ENCODE data around the gene SIRT1. TPM values are rescaled to one million over a fixed set of nuclear protein-coding genes. Genes with fewer than 3 reads are reported as not detected.
"Not testable (repeated sequence)": the region's sequence is repeated elsewhere in the genome, so short reads cannot be mapped to it uniquely, and the experiment has no call there.

Gene SIRT1
- polyA plus RNA-seq (2013, experiment 1 of 2), result 18.0 TPM
- polyA plus RNA-seq (2013, experiment 2 of 2), result 21.0 TPM

- H3K23ac ChIP-seq (ENCODE audit: low read length), result peak within 1 kb of the TSS; percentile 6
- peak within 1 kb of the TSS; percentile 88 for H3K9ac ChIP-seq (ENCODE audit: low read length)
- H3K27me3 ChIP-seq (ENCODE audit: insufficient read depth, low read length, poor library complexity), result no peaks in the 10 kb centered on the region
- peak; percentile 97 for DNase-seq
- H3K4me3 ChIP-seq (ENCODE audit: low read length), result peak within 1 kb of the TSS; percentile 73
- H3K27ac ChIP-seq (ENCODE audit: low read depth, low read length), result peak within 1 kb of the TSS; percentile 97
- no CpG with 5 or more reads among the region's 62 CpGs for WGBS (ENCODE audit: extremely low coverage, insufficient coverage, low lambda C conversion rate)
- no peaks in the 10 kb centered on the region for H3K36me3 ChIP-seq (ENCODE audit: control insufficient read depth, insufficient read depth, low read length)
- peaks cover 20% of the 10 kb centered on the region for H3K79me2 ChIP-seq (ENCODE audit: control insufficient read depth, insufficient read depth, low read length)
- H2BK15ac ChIP-seq (replicated peaks; ENCODE audit: low read depth), result no peak within 1 kb of the TSS
- H3K79me1 ChIP-seq (ENCODE audit: low read length), result peaks cover 3% of the 10 kb centered on the region
- no peak within 1 kb of the TSS for H2AK5ac ChIP-seq (ENCODE audit: low read length)
- H3K18ac ChIP-seq (ENCODE audit: low read length), result peak within 1 kb of the TSS; percentile 96
- peak within 1 kb of the TSS; percentile 70 for H3K4me2 ChIP-seq (ENCODE audit: low read length)
- H4K5ac ChIP-seq (ENCODE audit: low read length), result no peak within 1 kb of the TSS
- peak within 1 kb of the TSS; percentile 58 for H4K8ac ChIP-seq (ENCODE audit: low read depth, low read length)
- peaks cover 1% of the 10 kb centered on the region for H3K4me1 ChIP-seq (ENCODE audit: control insufficient read depth, low read depth, low read length)
- peak within 1 kb of the TSS; percentile 70 for H3K4ac ChIP-seq (ENCODE audit: low read depth, low read length)
- peak within 1 kb of the TSS; percentile 92 for H3K56ac ChIP-seq (ENCODE audit: low read length)
- H2BK5ac ChIP-seq (ENCODE audit: low read length), result no peak within 1 kb of the TSS
- H2BK120ac ChIP-seq (ENCODE audit: low read depth, low read length), result peak within 1 kb of the TSS; percentile 31
These were observed at the start of gene SIRT1 for GRCh38 chr10:67884313-67884841. Gene SIRT1, plus strand, starts transcription at chr10:67884656. Its CDS starts 66 bp downstream, at chr10:67884722.

- H3K9ac ChIP-seq (ENCODE audit: low read length); H3K79me2 ChIP-seq (ENCODE audit: control insufficient read depth, insufficient read depth, low read length); H3K4me1 ChIP-seq (ENCODE audit: control insufficient read depth, low read depth, low read length); H3K27ac ChIP-seq (ENCODE audit: low read depth, low read length); H2BK120ac ChIP-seq (ENCODE audit: low read depth, low read length); H3K36me3 ChIP-seq (ENCODE audit: control insufficient read depth, insufficient read depth, low read length); H3K27me3 ChIP-seq (ENCODE audit: insufficient read depth, low read length, poor library complexity); H3K56ac ChIP-seq (ENCODE audit: low read length); H2BK5ac ChIP-seq (ENCODE audit: low read length); H2BK15ac ChIP-seq (replicated peaks; ENCODE audit: low read depth); H3K4ac ChIP-seq (ENCODE audit: low read depth, low read length); DNase-seq; H4K5ac ChIP-seq (ENCODE audit: low read length); H2AK5ac ChIP-seq (ENCODE audit: low read length); H4K8ac ChIP-seq (ENCODE audit: low read depth, low read length); H3K4me2 ChIP-seq (ENCODE audit: low read length); H3K18ac ChIP-seq (ENCODE audit: low read length); H3K23ac ChIP-seq (ENCODE audit: low read length); H3K4me3 ChIP-seq (ENCODE audit: low read length); H3K79me1 ChIP-seq (ENCODE audit: low read length): not testable (repeated sequence)
- no CpG with 5 or more reads among the region's 6 CpGs for WGBS (ENCODE audit: extremely low coverage, insufficient coverage, low lambda C conversion rate)
These were observed 48.7 kb upstream of the SIRT1 start for GRCh38 chr10:67835541-67836394.

DNA sequence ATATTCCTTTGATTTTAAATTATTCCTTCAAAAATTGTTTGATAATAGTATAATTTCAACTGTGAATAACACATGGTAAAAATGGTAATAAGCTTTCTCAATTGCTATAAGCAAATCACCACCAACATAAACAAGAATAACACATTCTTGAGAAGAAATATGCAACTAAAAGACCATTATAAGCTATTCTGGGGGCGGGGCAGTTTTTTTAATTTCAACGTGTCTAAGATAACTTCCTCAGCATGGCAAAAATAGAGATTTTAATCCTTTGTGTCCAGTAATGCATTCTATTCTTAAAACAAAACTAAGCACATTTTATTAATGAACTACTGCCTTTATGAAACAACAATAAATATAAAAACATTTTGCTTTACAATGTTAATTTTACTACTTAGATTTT is 48.0 kb upstream of the SIRT1 start:
- Histone ChIP-seq H2BK120ac (ENCODE audit: low read depth, low read length) (no peak overlapping the region), H3K36me3 (ENCODE audit: control insufficient read depth, insufficient read depth, low read length) (no peaks in the 10 kb centered on the region), H3K4me2 (ENCODE audit: low read length) (no peak overlapping the region), H4K5ac (ENCODE audit: low read length) (no peak overlapping the region), H3K4ac (ENCODE audit: low read depth, low read length) (no peak overlapping the region), H3K79me1 (ENCODE audit: low read length) (no peaks in the 10 kb centered on the region), H3K79me2 (ENCODE audit: control insufficient read depth, insufficient read depth, low read length) (no peaks in the 10 kb centered on the region), H3K23ac (ENCODE audit: low read length) (no peak overlapping the region), H3K4me1 (ENCODE audit: control insufficient read depth, low read depth, low read length) (no peaks in the 10 kb centered on the region), H3K4me3 (ENCODE audit: low read length) (no peak overlapping the region), H2BK15ac (replicated peaks; ENCODE audit: low read depth) (no peak overlapping the region), H3K27me3 (ENCODE audit: insufficient read depth, low read length, poor library complexity) (no peaks in the 10 kb centered on the region), H2AK5ac (ENCODE audit: low read length) (no peak overlapping the region), H3K18ac (ENCODE audit: low read length) (no peak overlapping the region), H3K27ac (ENCODE audit: low read depth, low read length) (no peak overlapping the region), H4K8ac (ENCODE audit: low read depth, low read length) (no peak overlapping the region), H3K9ac (ENCODE audit: low read length) (no peak overlapping the region), H3K56ac (ENCODE audit: low read length) (no peak overlapping the region), H2BK5ac (ENCODE audit: low read length) (no peak overlapping the region)
- no peak for DNase-seq
- no CpG with 5 or more reads among the region's 2 CpGs for WGBS (ENCODE audit: extremely low coverage, insufficient coverage, low lambda C conversion rate)

- H4K8ac ChIP-seq (ENCODE audit: low read depth, low read length), result no peak overlapping the region
- no peak overlapping the region for H3K27ac ChIP-seq (ENCODE audit: low read depth, low read length)
- H3K79me2 ChIP-seq (ENCODE audit: control insufficient read depth, insufficient read depth, low read length), result no peaks in the 10 kb centered on the region
- no peaks in the 10 kb centered on the region for H3K27me3 ChIP-seq (ENCODE audit: insufficient read depth, low read length, poor library complexity)
- H2BK15ac ChIP-seq (replicated peaks; ENCODE audit: low read depth), result no peak overlapping the region
- H3K23ac ChIP-seq (ENCODE audit: low read length), result no peak overlapping the region
- no peak overlapping the region for H3K4me3 ChIP-seq (ENCODE audit: low read length)
- no peak overlapping the region for H3K18ac ChIP-seq (ENCODE audit: low read length)
- H2BK120ac ChIP-seq (ENCODE audit: low read depth, low read length), result no peak overlapping the region
- no peak overlapping the region for H3K4ac ChIP-seq (ENCODE audit: low read depth, low read length)
- H3K4me2 ChIP-seq (ENCODE audit: low read length), result no peak overlapping the region
- H2AK5ac ChIP-seq (ENCODE audit: low read length), result no peak overlapping the region
- H3K79me1 ChIP-seq (ENCODE audit: low read length), result no peaks in the 10 kb centered on the region
- no peaks in the 10 kb centered on the region for H3K36me3 ChIP-seq (ENCODE audit: control insufficient read depth, insufficient read depth, low read length)
- no peak for DNase-seq
- H3K56ac ChIP-seq (ENCODE audit: low read length), result no peak overlapping the region
- no peaks in the 10 kb centered on the region for H3K4me1 ChIP-seq (ENCODE audit: control insufficient read depth, low read depth, low read length)
- no peak overlapping the region for H4K5ac ChIP-seq (ENCODE audit: low read length)
- no peak overlapping the region for H3K9ac ChIP-seq (ENCODE audit: low read length)
- WGBS (ENCODE audit: extremely low coverage, insufficient coverage, low lambda C conversion rate), result no CpG with 5 or more reads among the region's 1 CpG
- H2BK5ac ChIP-seq (ENCODE audit: low read length), result no peak overlapping the region
These were observed 47.5 kb upstream of the SIRT1 start for GRCh38 chr10:67836972-67837371.

GRCh38 chr10:67837541-67838314 is 46.7 kb upstream of the SIRT1 start, which contains the start of gene DNAJC12:
Gene DNAJC12, minus strand, starts transcription at chr10:67838188. Its CDS starts 177 bp downstream, at chr10:67838011.
- no peak within 1 kb of the TSS for H3K23ac ChIP-seq (ENCODE audit: low read length)
- H3K79me1 ChIP-seq (ENCODE audit: low read length), result no peaks in the 10 kb centered on the region
- WGBS (ENCODE audit: extremely low coverage, insufficient coverage, low lambda C conversion rate), result no CpG with 5 or more reads among the region's 5 CpGs
- H3K4ac ChIP-seq (ENCODE audit: low read depth, low read length), result no peak within 1 kb of the TSS
- no peaks in the 10 kb centered on the region for H3K27me3 ChIP-seq (ENCODE audit: insufficient read depth, low read length, poor library complexity)
- no peaks in the 10 kb centered on the region for H3K4me1 ChIP-seq (ENCODE audit: control insufficient read depth, low read depth, low read length)
- H3K56ac ChIP-seq (ENCODE audit: low read length), result no peak within 1 kb of the TSS
- H3K4me3 ChIP-seq (ENCODE audit: low read length), result no peak within 1 kb of the TSS
- H3K27ac ChIP-seq (ENCODE audit: low read depth, low read length), result no peak within 1 kb of the TSS
- no peak within 1 kb of the TSS for H4K5ac ChIP-seq (ENCODE audit: low read length)
- H2BK15ac ChIP-seq (replicated peaks; ENCODE audit: low read depth), result no peak within 1 kb of the TSS
- H3K36me3 ChIP-seq (ENCODE audit: control insufficient read depth, insufficient read depth, low read length), result no peaks in the 10 kb centered on the region
- H3K9ac ChIP-seq (ENCODE audit: low read length), result no peak within 1 kb of the TSS
- H2BK120ac ChIP-seq (ENCODE audit: low read depth, low read length), result no peak within 1 kb of the TSS
- H3K79me2 ChIP-seq (ENCODE audit: control insufficient read depth, insufficient read depth, low read length), result no peaks in the 10 kb centered on the region
- H2BK5ac ChIP-seq (ENCODE audit: low read length), result no peak within 1 kb of the TSS
- H4K8ac ChIP-seq (ENCODE audit: low read depth, low read length), result no peak within 1 kb of the TSS
- DNase-seq, result peak; percentile 46
- H2AK5ac ChIP-seq (ENCODE audit: low read length), result no peak within 1 kb of the TSS
- H3K18ac ChIP-seq (ENCODE audit: low read length), result no peak within 1 kb of the TSS
- H3K4me2 ChIP-seq (ENCODE audit: low read length), result no peak within 1 kb of the TSS

Measured in mesendoderm (in vitro differentiated cells).